Suprapubic skin (tissue), 3 donors: ENCODE results near the gene INTS12.

ENCODE experiments used
- EP300 ChIP-seq: sonication (generic); formaldehyde crosslinking; IDR thresholded peaks from one replicate; pipeline ENCODE4 v1.6.1; 2017; ENCODE audit warnings: antibody characterized with exemption
- POLR2A ChIP-seq, 2 donors: fragments of 450-650 bp; IDR thresholded peaks; one replicate each; pipeline ENCODE4 v1.6.1; 2017; ENCODE audit warnings: antibody characterized with exemption in 2 of 2, mild to moderate bottlenecking in 2 of 2, moderate library complexity in 2 of 2
- TF ChIP-seq, protein P1 (sequence below), 2 donors: fragments of 200-600 bp in 1 of 2; fragments of 450-650 bp in 1 of 2; sonication (generic) in 1 of 2; IDR thresholded peaks; one replicate each; pipeline ENCODE4 v1.5.1; 2016 to 2019; ENCODE audit warnings: antibody characterized with exemption in 2 of 2, mild to moderate bottlenecking in 1 of 2, moderate library complexity in 1 of 2

DNA sequence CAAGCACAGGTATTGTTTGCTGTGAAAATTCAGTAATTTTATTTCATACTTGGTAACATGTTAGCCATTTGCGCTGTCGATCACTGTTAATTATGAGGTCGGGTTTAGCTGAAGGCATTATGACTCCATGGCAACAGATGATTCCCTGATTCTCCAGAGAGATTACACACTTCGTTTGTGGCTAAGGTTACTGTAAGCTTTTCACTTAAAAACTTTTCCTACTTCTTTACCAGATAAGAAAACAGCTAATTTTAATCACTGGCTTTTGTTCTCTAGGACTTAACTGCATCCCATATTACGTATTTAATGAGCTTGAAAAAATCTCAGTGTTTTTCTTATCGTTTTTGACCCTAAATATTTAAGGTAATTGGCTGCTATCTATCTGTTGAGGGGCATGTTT, 2.2 kb upstream of the INTS12 start:
- TF ChIP-seq, protein P1, sequence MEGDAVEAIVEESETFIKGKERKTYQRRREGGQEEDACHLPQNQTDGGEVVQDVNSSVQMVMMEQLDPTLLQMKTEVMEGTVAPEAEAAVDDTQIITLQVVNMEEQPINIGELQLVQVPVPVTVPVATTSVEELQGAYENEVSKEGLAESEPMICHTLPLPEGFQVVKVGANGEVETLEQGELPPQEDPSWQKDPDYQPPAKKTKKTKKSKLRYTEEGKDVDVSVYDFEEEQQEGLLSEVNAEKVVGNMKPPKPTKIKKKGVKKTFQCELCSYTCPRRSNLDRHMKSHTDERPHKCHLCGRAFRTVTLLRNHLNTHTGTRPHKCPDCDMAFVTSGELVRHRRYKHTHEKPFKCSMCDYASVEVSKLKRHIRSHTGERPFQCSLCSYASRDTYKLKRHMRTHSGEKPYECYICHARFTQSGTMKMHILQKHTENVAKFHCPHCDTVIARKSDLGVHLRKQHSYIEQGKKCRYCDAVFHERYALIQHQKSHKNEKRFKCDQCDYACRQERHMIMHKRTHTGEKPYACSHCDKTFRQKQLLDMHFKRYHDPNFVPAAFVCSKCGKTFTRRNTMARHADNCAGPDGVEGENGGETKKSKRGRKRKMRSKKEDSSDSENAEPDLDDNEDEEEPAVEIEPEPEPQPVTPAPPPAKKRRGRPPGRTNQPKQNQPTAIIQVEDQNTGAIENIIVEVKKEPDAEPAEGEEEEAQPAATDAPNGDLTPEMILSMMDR (IDR thresholded peaks at IDR 0.05) = no peak
- TF ChIP-seq EP300 = no peak
- no peak for TF ChIP-seq POLR2A (IDR thresholded peaks at IDR 0.05)
